ENCODE results near the gene EIF2S2. TPM values are rescaled to one million over a fixed set of nuclear protein-coding genes. Genes with fewer than 3 reads are reported as not detected.

Gene EIF2S2, protein sequence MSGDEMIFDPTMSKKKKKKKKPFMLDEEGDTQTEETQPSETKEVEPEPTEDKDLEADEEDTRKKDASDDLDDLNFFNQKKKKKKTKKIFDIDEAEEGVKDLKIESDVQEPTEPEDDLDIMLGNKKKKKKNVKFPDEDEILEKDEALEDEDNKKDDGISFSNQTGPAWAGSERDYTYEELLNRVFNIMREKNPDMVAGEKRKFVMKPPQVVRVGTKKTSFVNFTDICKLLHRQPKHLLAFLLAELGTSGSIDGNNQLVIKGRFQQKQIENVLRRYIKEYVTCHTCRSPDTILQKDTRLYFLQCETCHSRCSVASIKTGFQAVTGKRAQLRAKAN
- total RNA-seq = 146 and 155 TPM in 2 replicates

DNA sequence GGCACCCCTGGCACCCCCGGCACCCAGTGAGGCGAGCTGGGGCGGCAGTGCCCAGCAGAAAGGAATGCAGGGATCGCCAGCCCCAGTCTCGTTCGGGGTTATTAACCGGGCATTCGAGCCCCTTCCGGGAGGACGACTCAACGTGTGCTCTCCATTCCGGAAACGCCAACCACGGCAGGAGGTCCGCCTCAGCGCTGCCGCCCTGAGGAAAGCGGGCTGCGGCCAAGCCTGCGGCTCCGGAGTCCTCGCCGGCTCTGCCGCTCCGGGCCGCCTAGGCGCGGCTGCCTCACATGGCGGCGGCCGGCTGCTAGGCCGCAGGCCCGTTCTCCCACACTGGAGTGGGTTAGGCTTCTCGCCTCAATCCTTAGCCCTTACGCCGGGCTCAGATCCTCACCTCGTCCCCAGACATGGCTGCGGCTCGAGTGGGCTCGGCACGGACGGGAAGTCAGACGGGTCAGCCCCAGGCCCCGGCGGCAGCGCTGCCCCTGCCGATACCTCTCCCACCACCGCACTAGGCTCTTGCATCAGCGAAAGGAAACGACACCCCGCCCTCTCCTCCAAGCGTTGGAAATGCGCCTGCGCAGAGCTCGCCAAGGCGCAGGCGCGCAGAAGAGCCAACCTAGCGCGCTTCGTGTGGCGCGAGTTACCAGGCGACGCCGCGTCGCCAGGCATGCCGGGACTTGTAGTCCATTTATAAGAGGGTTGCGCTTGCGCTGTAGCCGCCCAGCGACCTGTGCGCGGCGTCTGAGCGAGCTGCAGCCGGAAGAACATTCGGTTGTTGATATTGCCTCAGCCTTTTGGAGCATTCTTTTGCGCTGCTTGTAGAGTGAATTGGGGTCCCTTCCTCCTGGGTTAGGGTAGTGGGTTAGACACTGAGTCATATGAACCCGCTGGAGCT lies at the start of gene EIF2S2:
TSS of gene EIF2S2 (minus strand) at position 542 of the 898 bp plus-strand sequence. CDS start at position 409, 133 bp downstream.

Other genes starting within 250 kb of the EIF2S2 start
- 50.0 and 69.8 TPM in 2 replicates for gene RALY, start 118.3 kb downstream of the EIF2S2 start, total RNA-seq
- gene ASIP, start 129.2 kb upstream of the EIF2S2 start, total RNA-seq = not detected in 2 replicates
- 86.6 and 115 TPM in 2 replicates for gene AHCY, start 191.1 kb upstream of the EIF2S2 start, total RNA-seq